ENCODE data around the gene MT2A.
"Not testable (repeated sequence)": the region's sequence is repeated elsewhere in the genome, so short reads cannot be mapped to it uniquely, and the experiment has no call there.

GRCh38 chr16:56623184-56623583 lies 14.8 kb downstream of the MT2A start:
- TF ChIP-seq CTCF, POLR2A (IDR thresholded peaks at IDR 0.05): not testable (repeated sequence)
